ENCODE measurements around the gene GRIN2C.

Gene GRIN2C

GRCh38 chr17:74842599-74843351 lies 16.9 kb downstream of the GRIN2C start:
- DNase-seq: no peak

GRCh38 chr17:74842146-74842598 lies 17.5 kb downstream of the GRIN2C start:
- no peak for DNase-seq

DNA sequence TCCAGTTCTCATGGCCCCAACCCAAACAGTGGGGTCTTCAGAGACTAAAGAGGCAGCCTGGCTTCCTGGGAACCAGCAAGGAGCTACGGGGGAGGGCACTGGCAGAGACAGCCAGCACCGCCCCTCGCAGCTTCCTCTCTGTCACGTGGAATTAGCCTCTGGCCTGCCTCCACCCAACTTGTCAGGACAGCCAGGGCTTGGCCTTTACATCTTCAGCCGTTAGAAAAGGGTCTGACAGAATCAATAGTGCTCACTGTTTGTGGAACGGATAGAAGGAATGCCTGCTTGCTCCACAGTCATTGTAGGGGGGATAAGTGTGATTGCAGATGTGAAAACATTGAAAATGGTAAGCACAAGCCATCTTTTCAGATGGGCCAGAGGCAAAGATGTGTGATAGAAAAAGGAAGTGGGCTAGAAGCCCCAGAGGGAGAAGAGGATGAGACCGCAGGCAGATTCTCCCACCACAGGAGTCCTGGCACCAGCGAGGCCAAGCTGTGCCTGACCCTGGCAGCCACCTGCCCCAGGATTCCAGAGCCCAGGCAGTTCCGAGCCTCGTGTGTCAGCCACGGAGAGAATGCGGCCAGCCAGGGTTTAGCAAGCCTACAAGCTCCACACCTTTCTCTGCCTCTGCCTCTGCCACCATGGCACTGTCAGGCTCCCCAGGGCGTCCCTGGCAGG lies 18.6 kb downstream of the GRIN2C start:
- DNase-seq: no peak

DNA sequence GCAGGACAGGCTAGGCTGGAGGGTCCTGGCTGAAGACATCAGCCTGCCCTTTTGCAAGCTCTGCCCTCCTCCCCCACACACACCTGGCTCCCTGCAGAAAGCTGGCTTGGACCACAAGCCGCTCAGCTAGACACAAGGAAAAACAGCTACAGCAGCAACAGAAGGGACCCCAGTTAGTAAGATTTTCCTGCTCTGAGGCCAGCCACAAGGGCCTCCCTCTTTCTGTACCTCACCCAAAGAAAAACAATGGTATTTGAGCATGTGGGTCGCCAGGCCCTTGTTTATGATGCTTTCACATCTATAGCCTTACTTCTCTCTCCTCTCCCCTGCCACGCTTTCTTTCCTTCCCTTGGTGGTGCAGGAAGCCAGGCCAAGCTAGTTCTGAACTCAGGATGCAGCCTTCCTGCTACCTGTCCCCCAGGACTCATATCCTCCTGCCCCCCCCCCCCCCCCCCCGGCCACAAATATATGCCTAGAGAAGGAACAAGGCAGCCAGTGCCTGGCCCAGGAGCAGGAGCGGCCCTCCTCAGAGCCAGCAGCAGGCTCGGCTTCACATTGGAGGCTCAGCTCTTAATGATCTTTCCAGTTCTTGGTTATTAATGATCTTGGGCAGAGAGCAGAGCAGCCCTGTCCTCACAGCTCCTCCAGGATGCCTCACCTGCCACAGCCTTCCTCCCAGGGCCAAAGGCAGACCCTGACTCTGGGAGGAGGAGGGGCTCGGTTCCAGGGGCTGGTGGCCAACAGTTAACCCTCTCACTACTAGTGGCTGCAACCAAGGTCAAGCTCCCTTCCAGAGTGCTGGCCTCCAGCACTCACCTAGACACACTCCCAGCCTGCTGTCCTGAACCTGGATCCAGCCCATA lies 19.5 kb downstream of the GRIN2C start:
- no peak for DNase-seq

DNA sequence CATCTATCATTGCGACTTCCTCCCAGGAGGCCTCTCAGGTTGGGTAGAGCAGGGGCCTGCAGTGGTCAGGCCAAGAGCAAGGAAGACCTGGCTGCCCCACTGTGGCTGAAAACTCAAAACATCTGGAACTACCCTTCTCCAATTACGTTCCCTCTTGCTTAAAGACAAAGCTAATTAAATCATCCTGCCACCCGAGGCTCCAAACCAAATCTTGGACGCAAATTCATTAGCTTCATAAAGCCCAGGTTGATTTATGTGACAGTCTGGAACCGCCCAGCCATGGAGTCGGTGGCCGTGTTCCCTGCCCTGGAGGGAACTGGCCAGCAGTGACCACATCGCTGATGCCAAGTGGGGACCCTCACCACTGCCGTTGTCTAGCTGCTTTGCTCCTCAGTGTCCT lies 21.4 kb downstream of the GRIN2C start:
- DNase-seq: no peak

- DNase-seq: no peak
These were observed 22.8 kb downstream of the GRIN2C start for GRCh38 chr17:74836691-74837467.

- DNase-seq: no peak
These were observed 23.5 kb downstream of the GRIN2C start for GRCh38 chr17:74836191-74836590.

DNA sequence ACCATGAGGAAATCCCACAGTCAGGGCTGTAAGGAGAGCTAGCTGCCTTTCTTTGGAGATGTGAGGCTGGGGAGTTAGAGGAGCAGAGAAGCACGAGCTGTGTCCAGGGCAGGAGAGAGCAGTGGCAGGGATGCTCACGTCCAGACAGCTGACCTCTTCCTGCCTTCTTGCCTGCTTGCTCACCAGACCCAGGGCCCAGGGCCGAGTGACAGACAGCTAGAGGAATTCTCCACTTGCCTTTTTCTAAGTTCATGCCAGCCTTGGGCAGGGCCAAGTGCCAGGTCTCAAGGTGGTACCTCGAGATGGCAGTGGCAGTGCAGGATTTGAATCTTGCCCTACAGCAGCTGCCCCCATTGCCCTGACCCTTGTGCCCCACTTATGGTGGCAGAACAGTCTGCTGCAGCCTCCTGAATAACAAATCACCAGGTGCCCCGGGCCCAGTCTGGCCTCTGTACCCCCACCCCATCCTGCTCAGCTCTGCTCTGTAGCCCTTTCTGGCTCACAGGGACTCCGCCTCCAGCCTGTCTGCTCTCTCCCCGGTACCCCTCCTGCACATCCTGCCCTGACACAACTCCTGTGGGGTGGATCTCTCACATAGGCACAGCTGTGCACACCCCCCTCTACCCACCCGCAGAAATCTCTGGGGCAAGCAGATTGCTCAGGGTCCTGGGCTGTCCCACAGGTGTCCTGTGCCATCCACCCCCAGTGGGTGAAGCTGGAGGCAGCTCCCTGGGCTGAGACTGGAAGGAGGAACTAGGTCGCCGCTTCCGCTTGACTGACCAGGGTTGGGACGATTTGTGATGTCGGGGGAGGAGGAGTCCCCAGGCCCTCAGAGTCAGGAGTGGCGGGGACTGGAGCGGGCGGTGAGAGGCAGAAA lies 25.9 kb downstream of the GRIN2C start:
- DNase-seq: no peak

GRCh38 chr17:74832421-74832820 lies 27.3 kb downstream of the GRIN2C start:
- no peak for DNase-seq

DNA sequence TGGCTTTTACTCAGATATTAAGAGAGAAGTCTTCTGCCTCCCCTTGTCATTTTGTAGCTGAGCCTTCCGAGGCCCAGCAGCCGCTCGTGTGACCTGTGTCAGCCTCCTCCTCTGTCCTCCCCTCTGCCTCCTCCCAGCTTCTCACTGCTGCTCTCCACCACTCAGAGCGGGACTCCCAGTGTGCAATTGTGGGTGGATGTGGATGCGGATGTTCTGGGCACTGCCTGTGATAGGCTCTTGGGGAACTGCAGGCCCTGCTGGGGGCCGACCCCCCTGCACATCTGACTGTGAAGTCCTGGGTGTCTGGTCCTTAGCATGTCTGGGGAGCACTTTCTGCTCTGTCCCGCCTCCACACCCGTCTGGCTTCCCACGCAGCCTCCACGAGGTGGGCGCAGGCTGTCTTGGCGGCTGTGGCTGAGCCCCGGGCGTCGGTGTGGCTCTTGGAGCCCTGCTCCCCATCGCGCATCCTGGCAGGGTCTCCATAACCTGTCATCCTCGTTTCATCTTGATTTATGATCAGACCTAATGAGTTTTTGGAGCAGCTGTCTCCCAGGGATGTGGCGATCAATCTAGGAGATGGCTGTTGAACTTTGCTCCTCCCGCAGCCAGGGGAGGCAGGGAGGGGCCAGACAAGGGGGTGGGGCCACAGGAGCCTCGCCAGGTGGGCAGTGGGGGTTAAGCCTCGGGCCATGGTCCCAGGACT lies 28.1 kb downstream of the GRIN2C start:
- DNase-seq: no peak

DNA sequence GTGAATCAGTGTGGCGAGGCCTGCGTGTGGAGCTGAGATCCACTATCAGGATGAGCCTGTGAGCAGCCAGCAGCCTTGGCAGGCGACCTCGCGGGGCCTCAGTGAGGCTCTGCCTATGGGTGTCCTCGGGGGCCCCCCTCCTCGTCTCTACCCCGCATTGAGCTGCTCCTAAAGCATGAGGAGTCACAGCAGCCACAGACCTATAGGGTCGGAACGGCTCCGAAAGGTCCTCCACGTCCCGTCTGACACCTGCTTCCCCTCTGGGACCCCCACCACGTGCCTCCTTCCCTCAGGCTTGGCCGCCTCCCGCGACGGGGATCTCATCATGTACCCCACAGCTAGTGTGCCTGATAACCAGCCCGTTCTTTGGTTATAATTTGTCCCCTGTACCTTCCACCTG lies 28.8 kb downstream of the GRIN2C start:
- DNase-seq: no peak

DNA sequence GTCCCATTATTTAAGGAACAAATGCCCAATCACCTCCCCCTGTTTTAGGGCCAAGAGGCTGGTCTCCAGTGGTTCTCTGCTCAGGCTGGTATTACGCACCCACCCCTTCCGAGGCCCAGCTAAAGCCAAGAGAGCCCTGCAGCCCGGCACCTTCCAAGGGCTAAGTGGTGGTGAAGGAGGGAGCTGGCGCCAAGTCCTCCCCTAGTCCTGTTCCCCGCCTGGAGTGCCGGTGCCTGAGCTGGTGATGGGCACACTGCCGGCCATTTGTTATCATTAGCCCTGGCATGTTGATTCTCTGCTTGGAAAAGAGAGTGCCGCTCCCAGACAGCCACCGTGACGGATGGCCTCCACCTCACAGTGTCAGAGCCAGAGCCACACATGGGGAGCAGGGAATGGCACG lies 31.9 kb downstream of the GRIN2C start:
- DNase-seq: no peak

DNA sequence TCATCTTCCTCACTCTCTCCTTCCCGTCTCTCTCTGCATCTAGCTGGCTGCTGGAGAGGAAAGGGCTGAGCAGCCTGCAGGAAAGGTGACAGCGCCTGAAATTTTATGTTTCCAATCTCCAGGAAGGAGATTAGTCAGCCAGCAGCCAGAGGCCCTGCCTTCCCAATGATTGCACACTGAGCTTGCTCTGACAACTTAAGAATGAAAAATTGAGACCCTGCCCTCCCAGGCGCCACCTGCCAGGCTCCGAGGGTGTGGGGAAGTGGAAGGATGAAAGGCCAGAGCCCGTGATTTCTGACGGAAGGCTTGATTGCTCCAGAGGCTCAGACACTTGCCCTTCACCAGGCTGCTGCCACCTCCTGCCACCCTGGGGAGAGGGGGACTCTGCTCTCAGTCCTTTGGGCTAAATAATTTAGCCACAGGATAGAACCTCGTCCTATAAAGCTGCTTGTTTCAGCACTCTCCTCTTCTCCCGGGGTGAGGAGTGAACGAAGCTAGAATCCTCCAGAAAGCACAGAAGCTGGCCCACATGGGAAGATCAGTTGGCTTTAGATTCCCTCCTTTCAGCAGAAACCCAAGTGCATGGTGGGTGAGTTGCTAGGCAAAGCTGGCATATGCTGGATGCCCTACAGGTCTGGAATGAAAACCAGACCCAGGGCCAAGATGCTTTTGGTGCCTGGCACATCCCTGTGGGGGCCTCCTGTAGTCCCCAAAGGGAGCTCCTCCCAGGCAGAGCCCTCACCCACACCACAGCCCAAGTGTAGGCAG lies 33.5 kb downstream of the GRIN2C start:
- DNase-seq: no peak

GRCh38 chr17:74824961-74825627 lies 34.6 kb downstream of the GRIN2C start:
- DNase-seq: no peak

DNA sequence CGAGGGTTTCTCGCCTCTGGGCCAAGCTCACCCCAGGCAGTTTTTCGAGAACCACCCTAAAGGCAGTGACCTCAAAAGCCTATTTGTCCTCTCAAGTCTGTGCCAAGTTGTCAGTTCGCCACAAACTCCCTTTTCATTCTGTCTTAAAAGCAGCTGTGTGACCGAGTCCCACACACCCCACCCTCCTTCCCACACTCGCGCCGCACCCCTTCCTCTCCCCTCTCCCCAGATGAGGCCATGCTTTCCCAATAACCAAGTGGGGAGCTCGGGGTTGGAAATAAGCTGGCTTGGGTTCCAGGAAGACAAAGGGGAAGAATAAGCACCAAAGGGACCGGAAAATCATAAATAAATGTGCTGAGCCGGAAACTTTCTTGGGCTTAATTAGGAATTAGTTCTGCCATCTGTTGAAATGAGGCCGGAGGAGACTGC lies 36.7 kb downstream of the GRIN2C start:
- DNase-seq: no peak

DNA sequence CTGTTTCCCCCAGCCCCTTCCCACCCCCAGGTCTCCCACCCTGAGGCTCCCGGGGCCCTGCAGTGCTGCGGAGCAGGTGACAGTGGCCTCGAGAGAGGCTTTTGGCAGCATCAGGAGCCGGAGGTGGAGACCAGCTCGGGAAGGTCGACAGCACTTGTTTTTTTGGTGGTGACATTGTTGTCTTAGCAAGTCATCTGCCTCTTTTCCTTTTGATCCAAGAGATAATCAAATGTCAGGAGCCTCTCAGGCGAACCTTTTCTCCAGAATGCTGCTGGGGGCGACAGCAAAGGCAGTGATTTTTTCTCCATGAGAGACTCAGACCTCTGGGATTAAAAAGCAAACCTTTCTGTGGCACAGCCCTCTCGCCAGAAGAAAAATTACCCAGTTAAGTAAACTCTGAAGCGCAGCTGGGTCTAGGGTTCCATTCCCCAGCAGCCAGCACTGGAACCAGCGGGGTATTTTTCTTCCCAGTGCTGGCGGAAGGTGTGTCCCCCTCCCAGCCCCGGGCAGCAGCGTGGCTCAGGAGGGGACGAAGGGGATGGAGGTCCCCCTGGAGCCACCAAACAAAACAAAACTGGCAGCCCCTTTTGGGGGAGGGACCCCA lies 37.2 kb downstream of the GRIN2C start:
- DNase-seq: no peak

GRCh38 chr17:74821655-74822334 lies 37.9 kb downstream of the GRIN2C start:
- DNase-seq: no peak

DNA sequence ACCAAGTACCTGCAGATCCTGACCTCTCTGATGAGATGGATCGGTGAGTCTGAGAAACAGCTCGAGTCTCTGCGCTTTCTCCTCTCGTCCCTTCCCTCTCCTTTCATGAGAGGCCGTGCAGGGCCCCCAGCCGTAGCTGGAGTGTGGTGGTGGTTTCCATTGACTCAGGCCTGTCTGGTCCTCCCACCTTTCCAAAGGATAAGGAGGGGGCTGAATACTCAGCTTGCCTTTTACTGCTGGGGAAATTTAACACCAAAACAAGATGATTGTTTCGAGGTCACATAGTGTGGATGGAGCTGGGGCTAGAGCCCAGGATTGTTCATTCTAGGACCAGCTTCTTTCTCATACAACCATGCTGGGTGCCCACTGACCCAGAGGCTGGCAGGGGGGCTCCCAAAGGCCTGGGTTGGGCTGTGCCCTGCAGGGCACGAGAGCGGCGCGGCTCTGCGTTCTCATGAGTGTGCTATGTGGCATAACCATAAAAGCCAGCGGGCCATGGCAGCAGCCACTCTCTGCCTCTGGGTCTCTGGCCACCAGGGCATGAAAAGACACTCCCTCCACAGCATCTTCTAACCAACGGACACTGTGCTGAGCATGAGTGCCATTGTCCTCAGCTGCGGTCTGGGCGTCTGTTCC lies 39.8 kb downstream of the GRIN2C start:
- no peak for DNase-seq
